T-helper 17 cell (primary cell): ENCODE results near the gene TXNDC2. TPM values are rescaled to one million over a fixed set of nuclear protein-coding genes. Genes with fewer than 3 reads are reported as not detected.

ENCODE experiments used
- ATAC-seq: fragments of 150-1000 bp; cut with Tn5 transposase; 2 replicates; pipeline ENCODE4 v1.10.0; 2021; ENCODE audit warnings: mild to moderate bottlenecking, moderate library complexity
- DNase-seq, 3 donors: peaks; one replicate each; pipeline versions ENCODE4 v3.0.0 to v3.0.0-alpha.2; 2020 to 2021
- H3K9me3 ChIP-seq: one replicate; pipeline ENCODE4 v1.7.0; 2013; ENCODE audit warnings: low read length, mild to moderate bottlenecking; ENCODE audit not compliant: control insufficient read depth, poor library complexity, severe bottlenecking
- H3K27ac Mint-ChIP-seq: one replicate; pipeline ENCODE4 v1.8.0; 2022; ENCODE audit warnings: mild to moderate bottlenecking, moderate library complexity, mixed read lengths
- H3K27me3 Mint-ChIP-seq: one replicate; pipeline ENCODE4 v1.8.0; 2022; ENCODE audit warnings: mixed read lengths
- H3K36me3 Mint-ChIP-seq: one replicate; pipeline ENCODE4 v1.8.0; 2022; ENCODE audit warnings: low read depth, mixed read lengths
- H3K4me1 Mint-ChIP-seq: one replicate; pipeline ENCODE4 v1.8.0; 2022; ENCODE audit warnings: mild to moderate bottlenecking, mixed read lengths
- H3K4me3 Mint-ChIP-seq: one replicate; pipeline ENCODE4 v1.8.0; 2022; ENCODE audit warnings: mild to moderate bottlenecking, moderate library complexity, mixed read lengths
- total RNA-seq, 4 donors: library from RNA in 2 of 4; stranded (reverse) in 2 of 4; gene quantifications; one replicate each; pipeline ENCODE4 v1.2.3 and lab custom pipeline; 2022 to 2026

TXNDC2 gene
- total RNA-seq = not detected
- total RNA-seq (lab: John Stamatoyannopoulos, UW) = 0 reads per million in 2 donors

DNA sequence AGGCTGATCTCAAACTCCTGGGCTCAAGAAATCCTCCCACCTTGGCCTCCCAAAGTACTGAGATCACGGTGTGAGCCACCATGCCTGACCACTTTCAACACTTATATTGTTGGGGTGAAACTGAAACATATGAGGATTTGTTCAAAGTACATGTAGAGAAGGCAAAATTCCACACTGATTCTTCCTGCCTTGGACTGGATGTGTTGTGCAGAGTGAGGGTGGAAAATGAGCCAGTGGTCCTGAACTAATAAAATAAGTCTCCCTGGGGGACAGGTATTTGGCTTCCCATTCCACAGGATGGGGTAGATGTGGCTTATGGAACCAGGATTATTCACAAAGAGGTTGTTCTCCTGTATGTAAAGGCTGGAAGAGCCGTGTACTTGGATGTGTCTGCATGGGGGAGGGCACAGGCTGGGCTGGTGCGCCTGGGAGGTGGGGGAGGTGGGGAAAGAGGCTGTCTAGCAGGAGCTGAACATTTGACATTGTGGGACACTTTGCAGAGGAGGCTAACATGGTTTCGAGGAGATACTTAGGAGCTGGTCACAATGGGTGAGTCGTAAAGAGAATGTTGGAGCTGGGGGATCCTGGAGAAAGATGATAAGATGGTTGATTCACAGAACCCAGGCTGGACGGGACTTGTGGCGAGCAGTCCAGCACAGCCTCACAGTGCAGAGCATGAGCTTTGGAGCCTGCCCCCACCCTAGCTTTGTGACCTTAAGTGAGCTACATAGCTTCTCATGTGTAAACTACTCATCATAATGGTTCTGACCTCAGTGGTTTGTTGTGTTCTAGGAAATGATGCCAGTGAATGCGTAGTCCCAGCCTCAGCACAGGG is at the start of gene TXNDC2:
TSS of gene TXNDC2 (plus strand) at position 804 of the 835 bp plus-strand sequence. CDS start 708 bp downstream, outside the sequence.
- H3K36me3 Mint-ChIP-seq = no peaks in the 10 kb centered on the region
- no peak within 1 kb of the TSS for H3K27ac Mint-ChIP-seq
- no peak within 1 kb of the TSS for H3K4me3 Mint-ChIP-seq
- no peak for DNase-seq
- H3K4me1 Mint-ChIP-seq = no peaks in the 10 kb centered on the region
- no peak for ATAC-seq
- no peaks in the 10 kb centered on the region for H3K27me3 Mint-ChIP-seq
- no peaks in the 10 kb centered on the region for H3K9me3 ChIP-seq

DNA sequence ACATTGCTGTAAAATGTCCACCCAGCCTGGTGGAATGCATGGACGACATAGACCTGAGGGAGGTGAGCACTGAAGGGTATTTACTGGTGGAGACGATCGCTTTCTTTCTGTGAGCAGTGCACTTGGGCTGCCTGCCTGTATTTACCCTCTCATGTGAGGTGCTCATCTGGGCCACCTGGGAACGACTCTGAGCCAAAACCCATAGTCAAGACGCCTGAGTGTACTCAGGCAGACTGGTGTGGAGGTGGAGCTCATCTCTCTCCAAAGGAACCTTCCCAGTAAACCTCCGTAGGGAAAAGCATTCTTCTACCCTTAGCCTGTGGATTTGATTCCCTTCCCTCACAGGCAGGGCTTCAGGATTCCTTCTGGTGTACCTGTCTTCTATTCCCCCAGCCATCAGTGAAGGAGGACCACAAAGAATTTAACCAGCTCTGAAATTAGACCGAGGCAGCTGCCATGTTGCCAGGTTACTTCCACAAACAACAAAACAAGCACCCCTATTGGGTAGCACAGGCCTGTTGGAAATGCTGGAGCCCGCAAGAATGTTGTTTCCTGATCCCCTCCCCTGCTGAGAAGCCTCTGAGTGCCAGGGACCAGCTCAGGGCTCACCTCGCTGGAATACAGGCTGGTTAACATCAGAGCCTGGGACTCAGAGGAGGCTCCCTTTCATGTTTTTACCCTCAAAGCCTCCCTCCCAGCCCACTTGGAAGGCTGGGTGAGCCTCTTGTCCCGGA is 47.5 kb upstream of the TXNDC2 start:
- Mint-ChIP-seq H3K4me1 (no peaks in the 10 kb centered on the region), H3K4me3 (no peak overlapping the region), H3K27me3 (peaks cover 42% of the 10 kb centered on the region), H3K27ac (no peak overlapping the region), H3K36me3 (peaks cover 3% of the 10 kb centered on the region)
- DNase-seq (no peak), ATAC-seq (no peak)
- no peaks in the 10 kb centered on the region for H3K9me3 ChIP-seq

DNA sequence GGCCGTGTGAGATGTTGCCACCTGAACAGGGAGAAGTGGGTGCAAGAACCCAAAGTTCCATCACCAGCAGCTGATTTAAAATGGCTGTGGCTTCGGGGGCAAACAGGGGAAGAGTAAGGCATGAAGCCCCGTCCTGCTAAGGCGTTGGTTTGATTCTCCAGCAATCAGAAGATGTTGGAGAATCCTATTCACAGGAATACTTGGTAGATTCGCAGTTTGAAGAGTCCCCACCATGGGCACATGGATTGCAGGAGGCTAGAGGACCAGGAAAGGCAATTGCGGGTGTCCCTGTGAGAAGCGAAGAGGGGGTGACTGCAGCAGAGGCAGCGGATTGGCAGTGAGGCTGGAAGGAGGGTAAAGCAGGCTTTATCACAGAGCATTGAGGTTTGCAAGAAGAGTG is 46.6 kb upstream of the TXNDC2 start:
- Mint-ChIP-seq H3K36me3 (peaks cover 3% of the 10 kb centered on the region), H3K4me3 (no peak overlapping the region), H3K4me1 (peaks cover 2% of the 10 kb centered on the region), H3K27me3 (peaks cover 46% of the 10 kb centered on the region), H3K27ac (no peak overlapping the region)
- no peaks in the 10 kb centered on the region for H3K9me3 ChIP-seq
- ATAC-seq (no peak), DNase-seq (no peak)

DNA sequence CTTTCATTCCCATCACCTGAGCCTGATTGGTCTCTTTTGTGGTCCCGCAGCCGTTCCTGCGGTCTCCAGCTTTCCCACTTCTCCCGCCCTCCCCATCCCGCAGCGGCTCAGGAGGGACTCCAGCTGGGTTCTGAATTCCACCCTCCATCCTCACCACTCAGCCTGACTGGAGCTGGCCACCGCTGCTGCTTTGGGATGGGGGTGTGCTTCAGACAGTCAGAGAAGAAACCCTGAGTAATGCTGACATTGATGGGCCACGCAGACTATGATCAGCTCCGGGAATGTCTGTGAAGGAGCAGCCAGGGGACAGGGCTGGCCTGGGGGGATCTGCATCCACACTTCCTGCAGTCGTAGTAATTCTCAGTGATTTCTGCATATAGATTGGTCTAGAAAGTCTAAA is 45.9 kb upstream of the TXNDC2 start:
- no peak overlapping the region for H3K27ac Mint-ChIP-seq
- H3K27me3 Mint-ChIP-seq = peaks cover 49% of the 10 kb centered on the region
- no peaks in the 10 kb centered on the region for H3K9me3 ChIP-seq
- DNase-seq = no peak
- H3K36me3 Mint-ChIP-seq = peaks cover 3% of the 10 kb centered on the region
- H3K4me3 Mint-ChIP-seq = no peak overlapping the region
- no peak for ATAC-seq
- peaks cover 2% of the 10 kb centered on the region for H3K4me1 Mint-ChIP-seq

DNA sequence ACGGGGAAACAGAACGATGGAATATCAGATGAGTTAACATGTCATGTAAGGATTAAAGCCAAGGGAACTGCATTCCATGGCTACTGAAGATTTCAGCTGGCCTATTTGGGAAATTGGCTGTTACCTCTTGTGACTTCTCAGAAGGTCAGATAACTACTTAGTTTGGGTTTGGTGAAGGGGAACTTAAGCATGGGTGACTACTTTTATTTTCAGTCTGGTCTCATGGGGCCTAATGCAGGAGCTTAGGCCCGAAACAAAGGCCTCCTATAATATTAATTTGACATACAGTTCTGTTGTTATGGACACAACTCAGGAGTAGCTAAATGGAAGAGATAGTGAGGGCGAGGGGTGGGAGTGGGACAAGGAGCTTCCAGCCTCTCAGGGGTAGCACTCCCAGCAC is 44.0 kb upstream of the TXNDC2 start:
- Mint-ChIP-seq H3K27me3 (peaks cover 41% of the 10 kb centered on the region), H3K27ac (no peak overlapping the region), H3K4me3 (no peak overlapping the region), H3K36me3 (no peaks in the 10 kb centered on the region), H3K4me1 (peaks cover 2% of the 10 kb centered on the region)
- H3K9me3 ChIP-seq = no peaks in the 10 kb centered on the region
- no peak for ATAC-seq
- DNase-seq = no peak

DNA sequence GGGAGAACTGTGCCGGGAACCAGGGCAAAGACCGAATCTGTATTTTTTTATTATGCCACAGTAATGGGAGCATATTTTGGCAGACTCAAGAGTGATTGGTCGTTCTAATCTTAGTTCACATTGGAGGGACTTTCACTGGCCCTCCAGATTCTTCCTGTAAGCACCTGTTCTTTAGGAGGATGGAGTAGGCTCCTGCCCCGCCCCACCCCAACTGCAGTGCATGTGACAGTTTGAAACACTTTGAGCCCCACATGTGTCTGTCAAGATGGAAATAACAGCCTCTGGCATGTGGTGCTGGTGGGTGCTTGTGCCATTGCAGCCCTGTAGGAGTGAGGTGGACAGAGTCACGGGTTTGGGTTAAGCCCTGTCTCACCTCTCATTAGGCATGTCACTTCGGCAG is 43.3 kb upstream of the TXNDC2 start:
- Mint-ChIP-seq H3K27me3 (peaks cover 42% of the 10 kb centered on the region), H3K4me1 (peaks cover 2% of the 10 kb centered on the region), H3K36me3 (no peaks in the 10 kb centered on the region), H3K4me3 (no peak overlapping the region), H3K27ac (no peak overlapping the region)
- DNase-seq (no peak), ATAC-seq (no peak)
- H3K9me3 ChIP-seq = no peaks in the 10 kb centered on the region

DNA sequence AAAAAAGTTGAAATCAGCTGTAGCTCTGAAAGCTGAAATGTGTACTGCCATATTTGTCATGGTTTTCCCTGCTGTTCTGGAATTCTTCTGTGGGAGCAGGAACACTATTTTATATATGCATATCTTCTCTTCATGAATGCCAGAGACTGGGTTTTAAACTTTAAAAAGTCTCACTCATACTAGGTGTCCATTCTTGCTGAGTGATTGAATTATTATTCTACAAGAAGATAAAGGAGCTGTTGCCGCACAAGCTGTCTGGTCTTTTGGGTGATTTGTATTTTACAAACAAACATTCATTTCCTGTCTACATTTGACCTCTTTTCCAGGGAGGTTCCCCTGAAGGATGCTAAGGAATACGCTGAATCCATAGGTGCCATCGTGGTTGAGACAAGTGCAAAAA is 40.5 kb upstream of the TXNDC2 start:
- H3K4me3 Mint-ChIP-seq = no peak overlapping the region
- no peaks in the 10 kb centered on the region for H3K9me3 ChIP-seq
- peaks cover 48% of the 10 kb centered on the region for H3K27me3 Mint-ChIP-seq
- peaks cover 6% of the 10 kb centered on the region for H3K4me1 Mint-ChIP-seq
- H3K27ac Mint-ChIP-seq = no peak overlapping the region
- ATAC-seq = no peak
- DNase-seq = no peak
- peaks cover 7% of the 10 kb centered on the region for H3K36me3 Mint-ChIP-seq

DNA sequence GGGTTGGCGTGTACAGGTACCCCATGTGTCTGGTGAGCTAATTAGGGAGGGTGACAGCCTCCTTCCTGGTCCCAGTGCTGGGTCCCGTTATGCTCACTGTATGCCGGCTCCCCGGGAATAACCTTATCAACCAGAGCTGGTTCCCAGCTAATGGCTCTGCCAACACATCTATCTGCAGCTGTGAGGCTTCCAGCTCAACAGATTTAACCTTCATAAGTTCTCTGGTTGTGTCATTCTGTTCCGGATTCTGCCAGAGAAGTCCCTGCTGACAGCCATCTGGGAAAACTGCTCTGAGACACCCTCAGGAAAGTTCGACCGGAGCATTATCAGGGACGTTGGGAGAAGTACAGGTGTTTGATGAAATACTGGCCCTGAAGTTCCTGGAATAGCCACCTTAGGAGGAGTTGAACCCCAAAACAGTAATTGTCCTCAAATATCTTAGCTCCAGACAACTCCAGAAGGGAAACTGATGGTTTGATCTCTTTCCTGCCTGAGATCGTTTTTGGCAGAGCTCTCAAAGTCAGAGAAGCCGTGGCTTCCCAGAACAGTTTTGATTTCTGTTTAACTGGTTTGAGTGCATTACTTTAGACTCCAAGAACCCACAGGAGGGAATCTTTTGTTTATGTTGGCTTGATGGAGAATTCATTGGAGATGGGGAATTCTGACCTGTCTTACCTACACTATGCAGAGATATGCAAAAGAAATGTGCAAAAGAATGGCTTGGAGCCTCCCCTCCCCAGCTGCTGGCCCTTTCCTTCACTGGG is 39.4 kb upstream of the TXNDC2 start:
- H3K9me3 ChIP-seq = no peaks in the 10 kb centered on the region
- no peak for ATAC-seq
- Mint-ChIP-seq H3K27me3 (peaks cover 48% of the 10 kb centered on the region), H3K27ac (no peak overlapping the region), H3K36me3 (peaks cover 7% of the 10 kb centered on the region), H3K4me3 (no peak overlapping the region), H3K4me1 (peaks cover 6% of the 10 kb centered on the region)
- no peak for DNase-seq

DNA sequence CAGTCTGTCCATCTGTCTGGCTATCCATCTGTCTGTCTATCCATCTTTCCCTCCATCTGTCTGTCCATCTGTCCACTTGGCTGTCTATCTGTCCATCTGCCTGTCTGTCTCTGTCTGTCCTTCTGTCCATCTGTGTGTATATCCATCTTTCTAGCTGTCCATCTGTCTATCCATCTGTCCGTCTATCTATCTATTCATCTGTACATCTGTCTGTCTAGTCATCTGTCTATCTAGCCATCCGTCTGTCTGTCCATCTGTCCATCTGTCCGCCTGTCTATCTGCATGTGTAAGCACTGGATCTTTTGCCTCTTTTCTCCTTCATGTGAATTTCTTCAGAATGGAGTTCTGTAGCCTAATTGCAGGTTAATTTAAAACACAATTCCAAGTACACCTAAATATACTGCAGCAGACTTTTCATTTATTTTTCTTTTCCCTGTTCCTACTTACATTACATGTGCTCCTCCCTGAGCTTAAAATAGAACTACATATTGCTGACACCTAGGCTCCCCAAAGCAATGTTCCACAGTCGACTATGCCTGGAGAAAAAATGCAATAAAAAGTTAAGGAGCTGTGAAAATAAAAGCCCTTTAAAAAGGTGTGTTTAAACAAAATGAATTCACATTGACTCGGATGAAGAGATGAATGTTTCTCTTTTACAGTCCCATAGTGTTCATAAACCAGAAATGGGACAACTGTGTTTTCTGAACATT is 37.4 kb upstream of the TXNDC2 start:
- H3K4me1 Mint-ChIP-seq = peaks cover 6% of the 10 kb centered on the region
- no peaks in the 10 kb centered on the region for H3K9me3 ChIP-seq
- H3K27ac Mint-ChIP-seq = no peak overlapping the region
- peaks cover 48% of the 10 kb centered on the region for H3K27me3 Mint-ChIP-seq
- H3K36me3 Mint-ChIP-seq = peaks cover 8% of the 10 kb centered on the region
- no peak overlapping the region for H3K4me3 Mint-ChIP-seq
- no peak for DNase-seq
- no peak for ATAC-seq

DNA sequence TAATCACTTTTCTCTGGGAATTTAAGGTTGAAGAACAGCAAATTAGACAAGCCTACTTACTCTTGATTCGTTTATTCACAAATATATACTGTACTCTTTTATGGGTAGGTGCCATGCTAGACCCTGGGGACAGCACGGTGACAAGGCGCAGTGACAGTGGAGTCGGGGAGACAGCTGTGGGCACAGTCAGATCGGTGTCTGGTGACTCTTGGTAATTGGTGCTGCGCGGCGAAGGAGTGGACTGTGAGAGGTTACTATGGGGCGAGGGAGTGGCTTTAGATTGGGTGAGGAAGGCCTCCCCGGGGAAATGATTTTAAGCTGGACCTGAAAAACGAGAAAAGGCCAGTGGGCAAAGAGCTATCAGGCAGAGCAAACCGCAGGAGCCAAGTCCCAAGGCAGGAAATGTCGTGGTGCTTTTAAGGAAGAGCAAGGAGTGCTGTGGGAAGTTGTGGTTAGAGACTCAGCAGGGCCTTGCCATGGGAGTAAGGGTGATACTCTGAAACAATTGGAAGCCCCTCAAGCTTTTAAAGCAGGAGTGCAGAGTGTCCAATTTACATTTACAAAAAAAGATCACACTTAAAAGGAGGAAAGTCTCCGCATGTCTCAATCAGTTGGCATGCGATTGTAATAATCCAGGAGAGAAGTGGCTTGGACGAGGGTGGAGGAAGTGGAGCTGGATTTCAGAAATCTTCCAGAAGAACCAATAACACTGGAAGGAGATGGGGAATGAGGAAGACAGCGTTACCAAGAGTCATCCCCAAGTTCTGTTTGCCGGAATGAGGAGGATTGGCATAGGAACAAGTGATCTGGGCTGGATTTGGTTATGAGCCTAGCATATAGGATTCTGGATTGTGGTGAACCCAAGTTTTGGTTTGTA is 36.1 kb upstream of the TXNDC2 start:
- Mint-ChIP-seq H3K27ac (no peak overlapping the region), H3K4me3 (no peak overlapping the region)

DNA sequence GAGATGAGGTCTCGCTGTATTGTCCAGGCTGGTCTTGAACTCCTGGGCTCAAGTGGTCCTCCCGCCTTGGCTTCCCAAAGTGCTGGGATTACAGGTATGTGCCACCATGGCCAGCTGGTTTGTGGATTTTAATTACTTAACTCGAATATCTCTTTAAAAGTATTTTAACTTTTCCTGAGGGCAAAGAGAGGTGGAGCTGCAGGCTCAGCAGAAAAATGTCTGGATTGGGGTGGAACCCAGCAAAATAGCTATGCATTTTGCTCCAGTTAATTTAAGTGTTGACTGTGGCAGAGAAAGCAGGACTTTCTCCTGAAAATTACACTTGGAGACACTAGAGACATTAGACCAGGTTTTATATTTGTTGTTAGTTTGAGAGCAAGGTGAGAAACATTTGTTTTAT is 35.5 kb upstream of the TXNDC2 start:
- Mint-ChIP-seq H3K4me1 (peaks cover 4% of the 10 kb centered on the region), H3K27ac (no peak overlapping the region), H3K36me3 (peaks cover 9% of the 10 kb centered on the region), H3K27me3 (peaks cover 36% of the 10 kb centered on the region), H3K4me3 (no peak overlapping the region)
- ATAC-seq = no peak
- H3K9me3 ChIP-seq = no peaks in the 10 kb centered on the region
- DNase-seq = no peak

More for the DNA sequence above, 36.1 kb upstream of the TXNDC2 start:
- Mint-ChIP-seq H3K4me1 (peaks cover 4% of the 10 kb centered on the region), H3K27me3 (peaks cover 40% of the 10 kb centered on the region), H3K36me3 (peaks cover 9% of the 10 kb centered on the region)
- ATAC-seq (peak; percentile 28), DNase-seq (no peak)
- H3K9me3 ChIP-seq = no peaks in the 10 kb centered on the region

DNA sequence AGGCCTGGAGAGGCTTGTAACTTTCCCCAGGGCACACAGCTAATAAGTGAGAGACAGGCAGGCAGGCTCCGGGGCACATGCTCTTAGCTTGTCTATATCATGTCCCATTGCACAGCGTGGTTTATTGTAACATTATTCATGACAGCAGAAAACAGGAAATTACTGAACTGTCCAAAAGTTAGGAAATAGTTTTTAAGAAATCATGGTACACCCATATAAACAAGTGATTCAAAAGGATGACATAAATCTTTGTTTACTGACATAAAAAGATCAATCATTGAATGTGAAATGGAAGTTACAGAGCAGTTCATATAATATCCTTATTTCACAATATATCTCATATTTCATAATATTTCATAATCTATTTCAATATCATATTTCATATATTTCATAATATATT is 34.3 kb upstream of the TXNDC2 start:
- H3K36me3 Mint-ChIP-seq = peaks cover 9% of the 10 kb centered on the region
- no peaks in the 10 kb centered on the region for H3K9me3 ChIP-seq
- H3K27me3 Mint-ChIP-seq = peaks cover 43% of the 10 kb centered on the region
- no peak for DNase-seq
- no peak overlapping the region for H3K27ac Mint-ChIP-seq
- no peak overlapping the region for H3K4me3 Mint-ChIP-seq
- peaks cover 4% of the 10 kb centered on the region for H3K4me1 Mint-ChIP-seq
- ATAC-seq = no peak
